GM12878 (cell line): ENCODE results near the gene NPL. TPM values are rescaled to one million over a fixed set of nuclear protein-coding genes. Genes with fewer than 3 reads are reported as not detected.

Source experiments
- ATAC-seq: fragments of 200-7000 bp; cut with Tn5 transposase; 3 replicates; pipeline ENCODE4 v1.9.1; 2020; ENCODE audit warnings: mild to moderate bottlenecking, moderate library complexity
- BruUV-seq: library from RNA; stranded (reverse); fragments of 400-500 nt; replicated peaks from 2 replicates; lab custom pipeline; 2021; lab: Mats Ljungman, UMichigan
- CTCF ChIA-PET: fragments of 300-600 bp; sonication (Branson Sonifier 250); formaldehyde crosslinking; extraction: SDS; loops from one replicate; lab custom pipeline; 2021; ENCODE audit warnings: inconsistent platforms; lab: Yijun Ruan, JAX
- POLR2A ChIA-PET: fragments of 350-600 bp; formaldehyde crosslinking; extraction: SDS; loops from one replicate; lab custom pipeline; 2021; ENCODE audit warnings: inconsistent platforms; lab: Charles Lee
- RAD21 ChIA-PET: fragments of 300-600 bp; sonication (Branson Sonifier 250); formaldehyde crosslinking; loops from one replicate; lab custom pipeline; 2023; ENCODE audit warnings: antibody characterized with exemption; ENCODE audit not compliant: unreplicated experiment; lab: Charles Lee
- SMC1A ChIA-PET: fragments of 300-600 bp; sonication (Branson Sonifier 250); formaldehyde crosslinking; loops from one replicate; lab custom pipeline; 2023; ENCODE audit not compliant: unreplicated experiment, uncharacterized antibody; lab: Charles Lee
- DNase-seq: peaks from one replicate; pipeline ENCODE4 v3.0.0-alpha.2; 2011; ENCODE audit warnings: low read depth, low spot score
- FAIRE-seq: peaks from 3 replicates; lab custom pipeline; 2011; peaks lifted over from hg19 to GRCh38; lab: Jason Lieb, UNC
- H2AFZ ChIP-seq: 2 replicates; pipeline ENCODE4 v1.6.0; 2011; ENCODE audit warnings: low read depth, low read length, control low read depth; ENCODE audit not compliant: control insufficient read depth
- H3K27ac ChIP-seq: 2 replicates; pipeline ENCODE4 v1.5.1; 2011; ENCODE audit warnings: control low read depth; ENCODE audit not compliant: control insufficient read depth, insufficient read depth
- H3K27me3 ChIP-seq, 2 experiments: replicated peaks in 1 of 2; 2 replicates each; pipeline versions ENCODE4 v1.6.0 to v1.6.1; 2011; ENCODE audit warnings: low read length in 1 of 2; ENCODE audit not compliant: control insufficient read depth in 2 of 2, insufficient read depth in 2 of 2
- H3K36me3 ChIP-seq, 2 experiments: 2 replicates each; pipeline ENCODE4 v1.5.1; 2011; ENCODE audit warnings: low read length in 1 of 2; ENCODE audit not compliant: control insufficient read depth in 2 of 2, insufficient read depth in 2 of 2
- H3K4me1 ChIP-seq: 2 replicates; pipeline ENCODE4 v1.6.1; 2011; ENCODE audit warnings: mild to moderate bottlenecking, low read length, moderate library complexity, mixed read lengths; ENCODE audit not compliant: control insufficient read depth, insufficient read depth
- H3K4me2 ChIP-seq: 2 replicates; pipeline ENCODE4 v1.6.0; 2011; ENCODE audit warnings: control low read depth; ENCODE audit not compliant: control insufficient read depth, insufficient read depth
- H3K4me3 ChIP-seq: fragments of 200-600 bp; sonication (generic); 2 replicates; pipeline ENCODE4 v1.5.1; 2016
- H3K79me2 ChIP-seq: 2 replicates; pipeline ENCODE4 v1.6.0; 2011; ENCODE audit warnings: low read length; ENCODE audit not compliant: control insufficient read depth, insufficient read depth
- H3K9ac ChIP-seq: 2 replicates; pipeline ENCODE4 v1.8.0; 2011; ENCODE audit warnings: low read length, control low read depth, mixed read lengths; ENCODE audit not compliant: control insufficient read depth, insufficient read depth
- H3K9me3 ChIP-seq: replicated peaks from 3 replicates; pipeline ENCODE4 v1.5.1; 2011; ENCODE audit warnings: mild to moderate bottlenecking, low read length; ENCODE audit not compliant: control insufficient read depth, insufficient read depth
- H4K20me1 ChIP-seq: 2 replicates; pipeline ENCODE4 v1.6.0; 2011; ENCODE audit not compliant: control insufficient read depth, insufficient read depth
- CUX1 ChIP-seq: IDR thresholded peaks from 2 replicates; pipeline ENCODE4 v1.6.1; 2012; ENCODE audit warnings: improper control_type of control experiment, low read depth, low read length; ENCODE audit not compliant: insufficient replicate concordance
- EZH2 ChIP-seq: IDR thresholded peaks from 2 replicates; pipeline ENCODE4 v1.6.1; 2012; ENCODE audit warnings: low read depth, mild to moderate bottlenecking, control low read depth, inconsistent platforms, low read length, borderline replicate concordance; ENCODE audit not compliant: control insufficient read depth
- POLR2A ChIP-seq: IDR thresholded peaks from 2 replicates; pipeline ENCODE4 v1.6.1; 2011; ENCODE audit warnings: low read depth, mild to moderate bottlenecking, low read length
- in situ Hi-C: fragments of 300-500 bp; cut with MboI; formaldehyde crosslinking; loops from 9 replicates; pipeline ENCODE4 v1.14.3; 2018; ENCODE audit warnings: mixed read lengths
- intact Hi-C: fragments of 100-400 bp; cut with micrococcal nuclease; formaldehyde crosslinking; loops from one replicate; pipeline ENCODE4 v1.14.2; 2022; ENCODE audit not compliant: unreplicated experiment
- polyA plus RNA-seq, 11 experiments: library from polyadenylated mRNA; depleted of rRNA in 4 of 11; unstranded in 6 of 11; stranded (reverse) in 5 of 11; fragments of >200 nt; fragmentation: Nextera tagmentation in 4 of 11; fragmentation: Illumina TruSeq in 1 of 11; extraction: Ambion mirVana in 4 of 11; extraction: Trizol in 1 of 11; gene quantifications; 1 replicate in 1 of 11; 2 replicates in 10 of 11; pipeline versions ENCODE4 v1.2.1 to v1.2.3, GENCODE V29; 2011 to 2016; ENCODE audit warnings: inconsistent platforms in 2 of 11, missing spikeins in 2 of 11, low read depth in 1 of 11
- total RNA-seq, 4 experiments: library from RNA; depleted of rRNA in 3 of 4; stranded (reverse); fragments of >200 nt in 3 of 4; fragmentation: Illumina TruSeq in 1 of 4; extraction: Trizol in 1 of 4; gene quantifications; 2 replicates each; pipeline versions ENCODE4 v1.2.1 to v1.2.3, GENCODE V29; 2013 to 2021

Gene NPL
- total and polyA plus RNA-seq, 10 of the 15 experiments (the other 5 are each of a cell fraction or from before 2014, with no cell fraction given) = 5.3 to 19.2 (median 10.0) TPM

DNA sequence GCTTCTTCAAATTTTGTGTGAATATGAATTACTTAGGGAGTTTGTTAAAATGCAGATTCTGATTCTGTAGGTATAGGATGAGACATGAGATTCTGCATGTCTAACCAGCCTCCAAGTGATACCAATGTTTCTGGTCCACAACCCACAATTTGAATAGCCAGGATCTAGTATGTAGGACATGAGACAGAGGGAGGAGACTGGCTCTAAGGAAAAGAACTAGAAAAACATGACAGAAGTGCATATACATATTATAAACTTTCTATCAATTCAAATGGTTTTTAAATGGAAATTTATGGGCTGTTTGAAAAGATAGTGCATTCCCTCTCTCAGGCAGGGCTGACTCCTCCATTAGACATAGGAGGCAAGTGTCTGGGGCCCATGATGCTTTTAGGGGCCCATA is 33.9 kb upstream of the NPL start (continued):
- no peak for TF ChIP-seq CUX1

- H3K79me2 ChIP-seq = no peaks in the 10 kb centered on the region
- POLR2A ChIA-PET = no interaction called here
- ATAC-seq (no peak), FAIRE-seq (no peak)
- SMC1A ChIA-PET = no interaction called here
- no peaks in the 10 kb centered on the region for H4K20me1 ChIP-seq
- peaks cover 2% of the 10 kb centered on the region in 2 experiments; a peak in 1 of 4 replicates for H3K27me3 ChIP-seq
- peaks cover 3% of the 10 kb centered on the region; the same call in 1 of the 2 replicates for H3K4me1 ChIP-seq
- no peaks in the 10 kb centered on the region for H3K36me3 ChIP-seq
- no peak overlapping the region for H3K4me2 ChIP-seq
- in situ Hi-C loops (no loop called here), intact Hi-C loops (no loop called here)
- RAD21 ChIA-PET = no interaction called here
- H3K9ac ChIP-seq = no peak overlapping the region
- BruUV-seq = no TSS peak
- no peak overlapping the region for H3K4me3 ChIP-seq
- peaks cover 4% of the 10 kb centered on the region for H3K9me3 ChIP-seq
- TF ChIP-seq POLR2A = no peak
- TF ChIP-seq EZH2 = no peak
- TF ChIP-seq, all 136 proteins: peak for 0
- no peak overlapping the region for H3K27ac ChIP-seq
- H2AFZ ChIP-seq = no peak overlapping the region
- CTCF ChIA-PET = no interaction called here
- no peak for DNase-seq
Observed at GRCh38 chr1:182756423-182756822, 33.1 kb upstream of the NPL start.
